GM21381 (cell line): ENCODE results near the gene CCL4.
A peak's percentile ranks its signal among the peaks of the same experiment; 100 is the strongest.
"Not testable (repeated sequence)": the region's sequence is repeated elsewhere in the genome, so short reads cannot be mapped to it uniquely, and the experiment has no call there.

Experiments
- ATAC-seq: cut with Tn5 transposase; IDR thresholded peaks from one replicate; pipeline ENCODE4 v1.9.1; 2021; ENCODE audit warnings: mild to moderate bottlenecking, moderate library complexity; ENCODE audit not compliant: unreplicated experiment

The CCL4 gene

GRCh38 chr17:36103401-36103975 lies at the start of gene CCL4:
Gene CCL4 (plus strand): TSS chr17:36103827. CDS start chr17:36103906, 79 bp downstream.
- peak; percentile 71 for ATAC-seq

GRCh38 chr17:36055171-36055570 lies 48.5 kb upstream of the CCL4 start:
- ATAC-seq = no peak

DNA sequence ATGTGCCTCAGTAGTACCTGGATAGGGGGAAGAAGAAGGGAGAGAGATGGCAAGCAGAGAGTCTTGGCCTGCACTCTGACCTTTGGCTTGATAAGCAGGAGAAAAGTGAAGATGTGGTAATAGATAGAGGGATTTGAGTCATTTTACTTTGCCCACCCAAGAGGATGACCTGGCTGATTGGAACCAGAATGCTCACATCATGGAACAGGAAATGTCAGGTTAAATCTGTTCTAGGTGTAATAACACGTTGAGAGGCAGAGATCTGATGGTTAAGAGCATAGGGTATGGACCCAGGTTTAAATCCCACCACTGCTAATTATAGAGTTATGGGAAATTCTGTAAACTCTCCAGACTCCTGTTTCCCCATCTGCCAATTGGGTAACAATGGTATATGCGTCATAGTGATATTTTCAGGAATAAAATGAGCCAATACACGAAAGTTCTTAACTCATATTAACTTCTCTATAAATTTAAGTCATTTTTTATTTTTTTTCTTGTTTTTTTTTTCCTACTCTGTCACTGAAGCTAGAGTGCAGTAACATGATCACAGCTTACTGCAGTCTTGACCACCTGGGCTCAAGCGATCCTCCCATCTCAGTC lies 47.6 kb upstream of the CCL4 start:
- no peak for ATAC-seq

DNA sequence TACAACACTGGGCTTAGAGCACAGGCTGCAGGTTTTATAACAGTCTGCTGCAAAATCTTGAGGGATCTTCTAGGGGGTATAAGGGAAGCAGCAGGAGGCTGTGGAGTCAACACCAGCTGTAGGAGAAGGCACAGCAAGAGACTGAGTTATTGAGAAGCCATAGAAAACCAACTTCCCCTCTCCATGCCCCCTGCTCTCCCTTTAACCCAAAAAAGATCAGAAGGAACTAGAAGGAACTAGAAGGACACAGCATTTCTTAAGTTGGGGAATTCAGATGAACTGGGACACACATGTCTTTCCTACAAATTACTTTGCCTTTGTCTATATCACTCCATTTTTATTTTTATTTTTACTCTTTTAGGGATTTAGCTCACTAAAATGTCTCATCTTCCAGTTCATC lies 45.7 kb upstream of the CCL4 start:
- ATAC-seq = no peak

DNA sequence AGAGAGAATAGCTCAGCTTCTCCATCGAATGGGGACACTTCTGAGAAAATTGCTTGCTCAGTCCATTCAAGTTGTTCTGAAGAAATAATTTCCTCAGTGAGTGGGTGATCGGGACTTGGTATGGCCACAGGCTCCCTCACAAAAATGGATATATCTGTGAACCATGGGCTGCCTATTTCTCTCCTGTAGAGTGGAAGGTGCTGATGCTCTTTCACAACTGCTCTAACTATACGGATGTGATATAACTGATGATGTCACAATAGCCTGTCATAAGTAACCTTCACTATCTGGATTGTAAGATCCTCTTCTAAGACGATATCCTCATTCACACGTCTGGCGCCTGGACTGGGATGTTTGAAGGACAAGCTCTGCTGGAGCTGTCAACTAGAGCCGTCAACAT lies 44.2 kb upstream of the CCL4 start:
- no peak for ATAC-seq

DNA sequence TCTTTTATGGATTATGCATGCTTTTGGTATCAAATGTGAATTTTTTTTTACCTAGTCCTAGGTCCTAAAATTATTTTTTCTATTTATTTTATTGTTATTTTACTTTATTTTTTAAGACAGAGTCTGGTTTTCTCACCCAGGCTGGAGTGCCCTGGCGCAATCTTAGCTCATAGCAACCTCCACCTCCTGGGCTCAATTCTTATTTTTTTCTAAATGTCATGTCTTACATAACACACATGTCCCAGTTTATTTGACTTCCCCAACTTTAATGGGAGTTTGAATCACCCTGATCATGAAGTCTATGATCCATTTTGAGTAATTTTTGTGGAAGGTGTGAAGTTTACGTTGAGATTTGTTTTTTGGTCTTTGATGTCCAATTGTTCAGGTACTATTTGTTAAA lies 42.8 kb upstream of the CCL4 start:
- no peak for ATAC-seq

GRCh38 chr17:36063786-36064541 lies 39.7 kb upstream of the CCL4 start, which contains the start of gene CCL18:
Gene CCL18 (plus strand): TSS chr17:36064272. CDS start chr17:36064343, 71 bp downstream.
- ATAC-seq = no peak

DNA sequence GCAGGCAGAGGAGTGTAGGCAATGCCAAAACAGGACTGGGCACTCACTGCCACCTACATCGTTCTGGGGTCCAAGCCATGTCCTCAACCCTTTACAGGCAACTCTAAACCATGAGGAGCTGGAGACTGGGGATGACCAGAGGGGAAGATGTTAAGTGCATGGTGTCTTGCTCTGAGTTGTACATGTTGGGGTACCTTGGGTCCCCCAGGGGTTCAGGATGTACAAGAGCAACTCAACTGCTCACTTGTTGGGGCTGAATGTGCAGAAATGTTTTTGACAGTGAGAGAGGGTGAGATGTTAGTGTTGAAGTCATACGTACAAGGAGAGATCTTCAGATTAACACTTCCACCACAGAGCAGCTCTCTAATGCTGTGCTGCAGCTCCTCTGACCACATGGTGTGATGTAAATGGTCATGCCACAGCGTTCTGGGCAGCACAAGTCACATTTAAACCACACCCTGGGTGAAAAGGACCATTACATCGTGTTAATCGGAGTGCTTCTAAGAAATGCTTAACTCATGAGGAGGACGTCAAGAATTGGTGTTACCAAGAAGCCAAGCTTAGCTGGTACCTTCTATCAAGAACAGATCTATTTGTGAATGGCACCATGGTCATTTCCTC lies 37.2 kb upstream of the CCL4 start:
- no peak for ATAC-seq

GRCh38 chr17:36068524-36068923 lies 35.1 kb upstream of the CCL4 start:
- ATAC-seq = no peak

DNA sequence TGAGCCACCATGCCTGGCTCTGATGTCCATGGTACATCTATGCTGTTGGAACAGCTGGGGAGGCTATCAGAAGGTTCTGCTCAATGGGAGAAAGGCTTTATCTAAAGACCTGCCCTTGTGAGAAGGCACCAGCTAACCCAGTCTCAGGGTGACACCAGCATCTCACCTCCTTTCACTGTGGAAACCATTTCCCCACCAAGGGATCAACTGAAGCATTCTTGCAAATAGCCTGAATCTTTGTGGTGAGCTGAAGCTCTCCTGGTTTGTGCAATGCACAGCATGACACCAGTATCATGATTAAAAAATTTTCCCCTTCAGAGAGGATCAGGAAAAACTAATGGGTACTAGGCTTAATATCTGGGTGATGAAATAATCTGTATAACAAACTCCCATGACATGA lies 34.5 kb upstream of the CCL4 start:
- no peak for ATAC-seq

- ATAC-seq = no peak
These were observed 33.2 kb upstream of the CCL4 start for GRCh38 chr17:36070427-36070826.

DNA sequence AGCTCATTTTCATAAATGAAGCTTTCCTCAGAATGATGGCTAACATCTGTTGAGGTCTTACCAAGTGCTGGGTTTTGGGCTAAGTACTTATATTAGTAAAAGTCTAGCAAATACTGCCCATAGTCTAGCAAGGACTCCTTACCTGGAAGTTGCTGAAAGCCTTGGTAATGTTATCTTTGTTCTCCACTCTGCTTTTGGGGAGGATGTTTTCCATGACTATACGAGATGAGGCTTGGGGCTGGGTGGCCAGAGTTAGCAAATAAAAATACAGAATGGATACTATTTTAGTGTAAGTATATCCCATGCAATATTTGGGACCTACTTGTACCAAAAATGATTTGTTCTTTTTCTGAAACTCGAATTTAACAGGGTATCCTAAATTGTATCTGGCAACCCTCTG lies 31.9 kb upstream of the CCL4 start:
- no peak for ATAC-seq

- ATAC-seq = no peak
These were observed 31.1 kb upstream of the CCL4 start for GRCh38 chr17:36072431-36073121.

DNA sequence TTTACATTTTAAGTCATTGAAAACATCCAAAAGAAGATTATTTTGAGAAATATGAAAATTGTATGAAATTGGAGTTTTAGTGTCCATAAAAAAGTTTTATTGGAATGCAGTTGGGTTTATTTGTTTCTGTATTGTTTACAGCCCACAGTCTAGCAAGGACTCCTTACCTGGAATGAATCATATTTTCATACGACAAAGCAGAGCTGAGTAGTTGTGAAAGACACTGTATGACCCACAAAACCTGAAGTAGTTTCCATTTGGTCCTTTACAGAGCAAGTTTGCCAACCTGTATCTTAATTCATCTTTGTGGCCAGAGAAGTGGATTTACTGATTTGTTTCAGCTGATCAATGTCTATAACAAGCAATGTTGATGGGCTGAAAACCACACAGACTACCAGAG lies 29.3 kb upstream of the CCL4 start:
- no peak for ATAC-seq

DNA sequence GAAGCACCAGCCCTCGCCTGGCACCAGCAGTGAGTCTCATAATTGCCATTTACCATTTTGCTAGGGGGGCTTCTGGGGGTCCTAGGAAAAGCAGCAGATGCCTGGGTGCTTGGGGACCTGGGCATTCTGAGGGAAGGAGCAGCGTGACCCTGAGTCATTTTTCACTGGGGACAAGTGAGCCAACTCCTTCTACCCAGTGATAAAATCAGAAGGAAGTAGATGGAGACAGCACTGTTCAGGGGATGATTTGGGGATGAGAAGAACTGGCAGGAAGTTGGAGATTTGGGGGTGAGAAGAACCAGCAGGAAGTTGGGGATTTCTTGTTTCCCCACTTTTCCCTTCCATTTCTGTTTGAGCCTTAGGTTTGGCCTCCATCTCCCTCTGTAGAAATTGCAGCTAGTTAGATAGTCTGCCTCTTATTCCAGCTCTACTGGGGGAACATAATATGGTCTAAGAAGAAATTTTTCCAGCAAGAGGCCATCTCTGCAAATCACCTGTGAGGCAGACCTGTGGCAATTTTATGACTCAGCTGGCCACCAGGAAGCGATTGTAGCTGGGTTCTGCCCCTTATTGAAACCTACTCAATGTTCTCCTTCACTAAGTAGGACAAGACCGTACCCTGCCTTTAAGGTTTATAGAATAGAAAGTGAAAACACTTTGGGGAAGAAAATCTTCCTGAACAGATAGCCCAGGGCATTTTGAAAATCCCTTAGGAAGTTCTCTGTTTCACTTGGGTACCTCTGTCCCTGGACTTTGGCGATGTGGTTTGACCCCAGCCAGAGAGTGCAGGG lies 21.8 kb upstream of the CCL4 start:
- ATAC-seq = peak; percentile 25

- ATAC-seq = peak; percentile 63
These were observed 21.0 kb upstream of the CCL4 start for GRCh38 chr17:36082482-36083120.

- not testable (repeated sequence) for ATAC-seq
These were observed 19.9 kb upstream of the CCL4 start for GRCh38 chr17:36083691-36084090.

GRCh38 chr17:36085765-36086164 lies 17.9 kb upstream of the CCL4 start:
- ATAC-seq = no peak

- no peak for ATAC-seq
These were observed 16.8 kb upstream of the CCL4 start for GRCh38 chr17:36086791-36087190.

DNA sequence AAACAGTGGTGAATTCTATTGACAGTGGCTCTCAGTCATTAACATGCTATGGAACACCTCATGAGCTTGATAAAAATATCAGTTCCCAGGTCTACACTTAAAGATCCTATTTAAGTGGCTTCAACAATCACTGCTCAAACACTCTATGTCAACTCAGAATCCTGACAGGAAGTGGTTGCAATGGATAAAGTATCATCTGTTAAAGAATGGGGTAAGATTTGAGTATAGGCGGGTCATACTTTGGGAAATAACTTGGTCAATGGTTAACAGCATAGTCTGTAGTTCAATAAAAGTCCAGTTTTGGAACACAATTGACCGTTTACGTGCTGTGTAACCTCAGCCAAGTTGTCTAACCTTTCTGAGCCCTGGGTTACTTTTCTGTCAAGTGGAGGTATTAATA lies 16.2 kb upstream of the CCL4 start:
- ATAC-seq = not testable (repeated sequence)
